Muscle layer of duodenum (tissue), 2 donors: ENCODE data around the gene RAB28.

Source experiments
- H3K27ac ChIP-seq: one replicate; pipeline ENCODE4 v1.7.0; 2013; ENCODE audit warnings: mild to moderate bottlenecking, low read length
- H3K27me3 ChIP-seq: one replicate; pipeline ENCODE4 v1.7.0; 2013; ENCODE audit warnings: low read depth, mild to moderate bottlenecking, control low read depth, low read length
- H3K36me3 ChIP-seq, 2 donors: one replicate each; pipeline ENCODE4 v1.7.0; 2013; ENCODE audit warnings: low read length in 2 of 2, control low read depth in 1 of 2, mild to moderate bottlenecking in 1 of 2; ENCODE audit not compliant: insufficient read depth in 2 of 2, control insufficient read depth in 1 of 2
- H3K4me1 ChIP-seq, 2 donors: one replicate each; pipeline ENCODE4 v1.7.0; 2013; ENCODE audit warnings: low read length in 2 of 2, mild to moderate bottlenecking in 2 of 2, control low read depth in 1 of 2, moderate library complexity in 1 of 2; ENCODE audit not compliant: insufficient read depth in 2 of 2, control insufficient read depth in 1 of 2
- H3K4me3 ChIP-seq, 2 donors: one replicate each; pipeline ENCODE4 v1.7.0; 2013; ENCODE audit warnings: low read length in 2 of 2, low read depth in 1 of 2, mild to moderate bottlenecking in 1 of 2
- H3K9me3 ChIP-seq, 2 donors: one replicate each; pipeline ENCODE4 v1.7.0; 2013; ENCODE audit warnings: low read length in 2 of 2, control low read depth in 1 of 2, mild to moderate bottlenecking in 1 of 2; ENCODE audit not compliant: control insufficient read depth in 1 of 2
- donor health status: healthy.

Gene RAB28

DNA sequence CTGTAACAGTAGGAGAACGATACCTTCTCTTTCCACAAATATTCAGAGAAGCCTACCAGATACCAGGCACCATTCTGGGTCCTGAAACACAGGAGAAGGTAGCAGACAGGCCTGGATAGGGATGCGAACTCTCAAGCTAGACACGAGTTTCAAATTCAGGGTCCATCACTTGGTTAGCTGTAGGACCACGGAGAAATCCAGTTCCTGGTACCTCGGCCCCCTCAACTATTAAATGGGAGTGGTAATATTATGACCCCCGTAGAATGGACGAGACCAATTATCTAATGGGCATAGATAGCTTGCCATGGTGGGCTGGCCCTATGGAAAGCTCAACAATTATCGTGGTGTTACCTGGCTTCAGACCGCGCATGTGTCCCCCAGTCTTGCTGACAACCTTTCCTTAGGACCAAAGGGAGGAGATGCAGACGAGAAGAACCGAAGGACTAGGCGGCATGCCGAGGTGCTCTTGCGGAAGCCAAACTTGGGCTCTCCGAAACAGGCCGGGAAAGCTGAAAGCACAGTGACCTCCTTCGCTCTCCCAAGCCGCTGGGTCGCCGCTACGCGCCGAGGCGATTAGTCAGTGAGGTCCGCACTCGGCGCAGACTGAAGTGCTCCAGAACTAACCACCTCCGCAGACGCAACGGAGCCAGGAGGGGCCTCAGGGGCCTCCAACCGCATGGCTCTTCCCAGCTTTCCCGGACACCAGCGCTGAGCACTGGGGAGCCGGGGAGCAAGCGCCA lies 40.5 kb upstream of the RAB28 start:
- Histone ChIP-seq H3K27me3 (peaks cover 74% of the 10 kb centered on the region), H3K9me3 (peaks cover 11 to 17% of the 10 kb centered on the region in 2 donors), H3K4me1 (peaks cover 0 to 25% of the 10 kb centered on the region in 2 donors), H3K4me3 (peak overlapping the region in 1 of 2 donors; percentile 30), H3K27ac (no peak overlapping the region), H3K36me3 (no peaks in the 10 kb centered on the region)

DNA sequence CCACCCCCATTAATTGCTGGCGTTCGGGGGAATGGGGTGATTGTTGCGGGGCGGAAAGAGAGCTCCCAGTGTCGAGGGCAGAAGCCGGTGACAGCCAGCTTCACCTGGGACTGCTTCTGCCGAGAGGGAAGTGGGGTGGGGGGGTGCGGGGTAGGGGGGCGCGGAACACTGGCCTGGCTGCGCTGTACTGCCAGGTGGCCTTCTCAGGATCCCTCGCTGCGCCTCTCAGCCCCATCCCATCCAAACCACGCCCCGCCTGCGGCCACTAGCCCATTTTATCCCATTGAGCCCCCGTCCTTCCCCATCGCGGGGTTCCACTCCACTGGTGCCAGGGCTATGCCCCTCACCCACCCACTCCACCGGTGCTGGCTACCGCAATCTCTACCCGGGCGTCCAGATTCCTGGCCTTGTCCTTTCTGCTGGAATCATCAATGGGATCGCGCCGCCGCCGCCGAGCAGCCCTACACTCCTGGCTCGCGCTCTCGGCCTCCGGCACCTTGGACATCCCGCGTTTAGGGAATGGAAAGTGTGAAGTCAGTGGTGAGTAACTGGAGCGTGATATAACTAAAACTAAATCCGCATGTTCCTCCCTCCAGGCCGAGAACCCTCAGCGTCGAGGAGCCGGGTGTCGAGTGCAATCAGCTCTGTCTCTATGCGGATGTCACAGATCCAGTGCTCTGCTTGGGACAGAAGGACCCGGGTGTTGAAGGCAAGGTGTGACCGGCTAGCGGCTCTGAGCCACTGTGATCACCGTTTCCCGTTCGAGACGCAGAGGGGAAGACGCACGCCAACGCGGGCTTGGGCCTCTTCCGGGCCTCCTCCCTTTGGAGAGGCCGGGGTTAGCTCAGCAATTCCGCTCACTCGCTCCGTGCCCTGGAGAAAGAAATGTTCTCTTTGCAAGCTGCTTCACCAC lies 39.7 kb upstream of the RAB28 start:
- Histone ChIP-seq H3K4me1 (peaks cover 0 to 22% of the 10 kb centered on the region in 2 donors), H3K27me3 (peaks cover 66% of the 10 kb centered on the region), H3K27ac (no peak overlapping the region), H3K9me3 (peaks cover 11 to 17% of the 10 kb centered on the region in 2 donors), H3K4me3 (peak overlapping the region in 1 of 2 donors; percentile 22), H3K36me3 (no peaks in the 10 kb centered on the region)

GRCh38 chr4:13523105-13523477 lies 39.0 kb upstream of the RAB28 start:
- Histone ChIP-seq H3K9me3 (peaks cover 11 to 17% of the 10 kb centered on the region in 2 donors), H3K27ac (no peak overlapping the region), H3K4me1 (peaks cover 0 to 18% of the 10 kb centered on the region in 2 donors), H3K36me3 (no peaks in the 10 kb centered on the region), H3K27me3 (peaks cover 59% of the 10 kb centered on the region), H3K4me3 (no peak overlapping the region)

DNA sequence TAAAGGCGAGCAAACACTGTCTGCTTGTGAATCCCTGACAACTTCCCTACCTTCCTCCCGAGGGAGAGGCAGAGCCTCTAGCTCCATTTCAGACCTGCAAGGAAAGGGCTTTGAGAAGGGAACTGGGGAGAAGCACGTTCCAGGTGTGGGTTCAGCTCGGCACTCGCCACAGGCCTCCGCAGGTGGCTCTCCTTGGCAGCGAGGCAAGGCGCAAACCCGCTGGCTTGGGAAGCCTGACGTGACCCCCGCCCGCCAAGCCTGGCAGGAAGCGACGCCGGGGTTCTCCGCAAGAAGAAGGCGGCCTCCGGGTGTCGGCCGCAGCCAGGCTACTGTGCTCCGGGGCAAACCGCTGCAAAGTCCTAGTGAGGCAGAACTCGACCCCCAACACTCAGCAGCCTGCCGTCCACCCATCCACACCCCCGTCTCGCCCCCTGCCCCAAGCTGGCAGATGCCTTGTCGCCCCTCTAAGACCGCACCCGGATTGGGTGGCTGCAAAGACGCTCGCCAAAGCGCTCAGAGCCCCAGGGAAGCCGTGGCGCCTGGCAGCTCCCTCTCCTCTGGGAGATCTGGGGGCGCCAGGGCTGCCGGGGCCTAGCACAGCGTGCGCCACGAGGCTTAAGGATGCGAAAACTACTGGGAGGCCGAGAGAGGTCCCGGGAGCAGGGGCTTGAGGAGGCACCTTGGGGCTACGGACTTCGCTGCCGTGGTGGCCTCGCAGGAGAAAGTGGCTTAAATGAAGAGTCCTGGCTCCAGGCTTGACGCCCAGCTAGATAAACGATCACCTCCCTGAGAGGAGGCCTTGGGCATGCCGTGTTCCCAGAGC lies 38.4 kb upstream of the RAB28 start:
- Histone ChIP-seq H3K9me3 (peaks cover 11 to 17% of the 10 kb centered on the region in 2 donors), H3K27ac (no peak overlapping the region), H3K27me3 (peaks cover 54% of the 10 kb centered on the region), H3K36me3 (no peaks in the 10 kb centered on the region), H3K4me1 (peaks cover 0 to 13% of the 10 kb centered on the region in 2 donors), H3K4me3 (no peak overlapping the region)

DNA sequence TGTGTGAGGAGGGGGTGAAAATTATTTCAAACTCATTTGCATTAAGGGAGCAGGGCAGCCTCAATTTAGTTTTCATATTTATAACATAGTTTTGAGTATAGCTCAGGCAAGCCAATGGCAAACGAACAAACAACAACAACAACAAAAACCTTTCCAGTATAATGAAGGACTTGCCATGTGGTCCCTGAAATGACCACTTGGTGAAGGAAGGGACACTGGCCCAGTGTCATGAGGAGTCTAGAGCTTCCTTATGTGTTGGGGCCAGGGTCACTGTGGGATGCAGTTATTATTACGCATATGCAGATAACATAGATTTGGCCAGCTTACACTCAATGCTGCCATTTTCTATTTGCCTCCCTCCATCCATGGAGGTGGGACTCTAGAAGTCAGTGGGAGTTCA lies 36.9 kb upstream of the RAB28 start:
- Histone ChIP-seq H3K27me3 (peaks cover 40% of the 10 kb centered on the region), H3K27ac (no peak overlapping the region), H3K9me3 (peaks cover 11 to 17% of the 10 kb centered on the region in 2 donors), H3K36me3 (no peaks in the 10 kb centered on the region), H3K4me3 (no peak overlapping the region), H3K4me1 (peaks cover 0 to 10% of the 10 kb centered on the region in 2 donors)

DNA sequence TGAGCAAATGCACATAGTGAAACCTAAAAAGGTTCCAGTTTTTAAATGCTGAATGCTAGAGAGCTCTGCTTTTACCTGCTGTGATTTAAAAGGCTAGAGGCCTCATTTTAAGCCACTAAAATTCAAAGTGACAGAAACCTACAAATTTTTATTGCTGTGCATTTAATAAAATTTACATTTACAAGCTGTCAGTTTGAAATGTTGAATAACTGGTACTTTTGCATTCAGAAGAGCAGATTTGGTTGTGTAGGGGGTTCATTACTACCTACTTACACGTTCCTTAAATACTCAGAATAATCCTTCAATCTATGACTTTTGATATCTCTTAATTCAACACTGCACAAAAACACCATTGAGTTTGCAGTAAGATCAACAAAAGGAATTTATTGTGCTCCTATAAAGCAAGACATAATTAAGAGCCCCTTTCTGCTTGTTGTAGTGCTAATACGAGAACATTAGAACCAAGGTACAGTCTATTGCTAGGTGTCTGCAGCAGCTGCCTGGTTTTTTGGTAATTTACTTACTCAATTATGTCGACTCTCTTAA lies 32.2 kb upstream of the RAB28 start:
- H3K4me3 ChIP-seq = no peak overlapping the region
- H3K27me3 ChIP-seq = no peaks in the 10 kb centered on the region
- no peaks in the 10 kb centered on the region for H3K9me3 ChIP-seq
- no peak overlapping the region for H3K27ac ChIP-seq
- no peaks in the 10 kb centered on the region for H3K4me1 ChIP-seq
- H3K36me3 ChIP-seq = no peaks in the 10 kb centered on the region

GRCh38 chr4:13515268-13515667 lies 31.1 kb upstream of the RAB28 start:
- H3K9me3 ChIP-seq = no peaks in the 10 kb centered on the region
- H3K4me1 ChIP-seq = no peaks in the 10 kb centered on the region
- no peaks in the 10 kb centered on the region for H3K27me3 ChIP-seq
- H3K27ac ChIP-seq = no peak overlapping the region
- H3K36me3 ChIP-seq = no peaks in the 10 kb centered on the region
- no peak overlapping the region for H3K4me3 ChIP-seq

GRCh38 chr4:13514722-13515121 lies 30.6 kb upstream of the RAB28 start:
- no peaks in the 10 kb centered on the region for H3K27me3 ChIP-seq
- H3K27ac ChIP-seq = no peak overlapping the region
- no peak overlapping the region for H3K4me3 ChIP-seq
- no peaks in the 10 kb centered on the region for H3K4me1 ChIP-seq
- no peaks in the 10 kb centered on the region for H3K9me3 ChIP-seq
- no peaks in the 10 kb centered on the region for H3K36me3 ChIP-seq

- no peak overlapping the region for H3K27ac ChIP-seq
- no peak overlapping the region for H3K4me3 ChIP-seq
- H3K4me1 ChIP-seq = no peaks in the 10 kb centered on the region
- no peaks in the 10 kb centered on the region for H3K36me3 ChIP-seq
- H3K27me3 ChIP-seq = no peaks in the 10 kb centered on the region
- no peaks in the 10 kb centered on the region for H3K9me3 ChIP-seq
Observed at GRCh38 chr4:13511101-13511500, 27.0 kb upstream of the RAB28 start.

DNA sequence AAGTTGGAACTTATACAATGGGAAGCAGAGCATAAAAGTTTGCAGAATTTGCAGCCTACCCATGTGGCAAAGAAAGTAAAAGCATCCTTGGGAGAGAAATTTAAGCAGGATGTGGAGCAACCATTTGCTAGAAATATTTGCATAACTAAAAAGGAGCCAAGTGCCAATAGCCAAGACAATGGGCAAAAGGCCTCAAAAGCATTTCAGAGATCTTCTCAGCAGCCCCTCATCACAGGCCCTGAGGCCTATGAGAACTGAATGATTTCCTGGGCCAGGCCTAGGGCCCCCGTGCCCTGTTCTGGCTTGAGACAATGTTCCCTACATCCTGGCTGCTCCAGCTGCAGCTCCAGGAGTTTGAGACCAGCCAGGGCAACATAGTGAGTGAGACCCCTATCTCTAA lies 25.3 kb upstream of the RAB28 start:
- Histone ChIP-seq H3K4me1 (no peaks in the 10 kb centered on the region), H3K27ac (no peak overlapping the region), H3K4me3 (no peak overlapping the region), H3K36me3 (no peaks in the 10 kb centered on the region), H3K27me3 (no peaks in the 10 kb centered on the region), H3K9me3 (no peaks in the 10 kb centered on the region)

DNA sequence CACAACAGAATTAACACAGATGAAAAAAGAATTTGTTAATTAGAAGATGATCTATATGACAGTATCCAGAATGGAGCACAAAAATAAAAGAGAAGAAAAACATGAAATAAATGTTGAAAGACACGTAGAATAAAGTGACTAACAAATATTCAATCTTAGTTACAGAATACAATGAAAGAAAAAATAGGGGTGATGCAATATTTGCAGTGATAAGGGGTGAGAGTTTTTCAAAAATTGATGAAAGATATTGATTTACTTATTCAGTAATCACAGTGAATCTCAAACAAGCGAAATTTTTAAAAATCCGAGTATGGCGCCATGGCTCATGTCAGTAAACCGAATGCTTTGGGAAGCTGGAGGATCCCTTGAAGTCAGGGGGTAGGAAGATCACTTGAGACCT lies 20.2 kb upstream of the RAB28 start:
- no peaks in the 10 kb centered on the region for H3K36me3 ChIP-seq
- no peak overlapping the region for H3K4me3 ChIP-seq
- H3K27ac ChIP-seq = no peak overlapping the region
- H3K9me3 ChIP-seq = no peaks in the 10 kb centered on the region
- no peaks in the 10 kb centered on the region for H3K27me3 ChIP-seq
- no peaks in the 10 kb centered on the region for H3K4me1 ChIP-seq
